PC-9 (cell line): ENCODE measurements around the gene PLXDC2. TPM values are rescaled to one million over a fixed set of nuclear protein-coding genes. Genes with fewer than 3 reads are reported as not detected.

Experiments used
- BruUV-seq: library from RNA; stranded (reverse); fragments of 400-500 nt; replicated peaks from 2 replicates; lab custom pipeline; 2021; lab: Mats Ljungman, UMichigan
- CTCF ChIA-PET: fragments of 300-600 bp; sonication (Branson Sonifier 250); formaldehyde crosslinking; loops from one replicate; lab custom pipeline; 2022; ENCODE audit warnings: antibody characterized with exemption; lab: Charles Lee
- POLR2A ChIA-PET: fragments of 300-600 bp; sonication (Branson Sonifier 250); formaldehyde crosslinking; loops from one replicate; lab custom pipeline; 2022; ENCODE audit warnings: antibody characterized with exemption; ENCODE audit not compliant: unreplicated experiment; lab: Charles Lee
- DNase-seq, 2 experiments: peaks; one replicate each; pipeline versions ENCODE4 v3.0.0 to v3.0.0-alpha.2; 2015 to 2022; ENCODE audit warnings: mixed read lengths in 1 of 2
- H2AFZ ChIP-seq: fragments of 200-600 bp; sonication (generic); 2 replicates; pipeline ENCODE4 v1.8.1; 2017; ENCODE audit warnings: antibody characterized with exemption
- H3F3A ChIP-seq: fragments of 200-600 bp; sonication (generic); 2 replicates; pipeline ENCODE4 v1.8.1; 2017; ENCODE audit warnings: antibody characterized with exemption, mild to moderate bottlenecking, low read depth; ENCODE audit not compliant: insufficient read depth
- H3K27ac ChIP-seq: fragments of 200-600 bp; sonication (generic); 2 replicates; pipeline ENCODE4 v1.6.1; 2016; ENCODE audit warnings: mixed run types
- H3K27me3 ChIP-seq: fragments of 200-600 bp; sonication (generic); 2 replicates; pipeline ENCODE4 v1.6.1; 2016; ENCODE audit warnings: low read depth, mixed run types; ENCODE audit not compliant: insufficient read depth
- H3K36me3 ChIP-seq: fragments of 200-600 bp; sonication (generic); 2 replicates; pipeline ENCODE4 v1.6.1; 2016; ENCODE audit warnings: low read depth, mixed run types
- H3K4me1 ChIP-seq: fragments of 200-600 bp; sonication (generic); replicated peaks from 2 replicates; pipeline ENCODE4 v1.6.1; 2016; ENCODE audit warnings: mixed run types; ENCODE audit not compliant: insufficient read depth
- H3K4me2 ChIP-seq: fragments of 200-600 bp; sonication (generic); 2 replicates; pipeline ENCODE4 v1.6.1; 2017; ENCODE audit warnings: mixed run types
- H3K4me3 ChIP-seq: fragments of 200-600 bp; sonication (generic); 2 replicates; pipeline ENCODE4 v1.6.1; 2016; ENCODE audit warnings: mixed run types
- H3K79me2 ChIP-seq: fragments of 200-600 bp; sonication (generic); 2 replicates; pipeline ENCODE4 v1.6.1; 2017; ENCODE audit warnings: low read depth, mixed run types
- H3K9me2 ChIP-seq: fragments of 200-600 bp; sonication (generic); 2 replicates; pipeline ENCODE4 v1.8.1; 2017; ENCODE audit warnings: mild to moderate bottlenecking; ENCODE audit not compliant: insufficient read depth
- H3K9me3 ChIP-seq: fragments of 200-600 bp; sonication (generic); 2 replicates; pipeline ENCODE4 v1.8.1; 2016; ENCODE audit warnings: low read depth; ENCODE audit not compliant: insufficient read depth
- H4K20me1 ChIP-seq: fragments of 200-600 bp; sonication (generic); 2 replicates; pipeline ENCODE4 v1.8.1; 2017; ENCODE audit not compliant: insufficient read depth
- CTCF ChIP-seq: fragments of 200-600 bp; sonication (generic); conservative IDR thresholded peaks from 2 replicates; pipeline ENCODE4 v1.6.1; 2017; ENCODE audit warnings: mixed run types, antibody characterized with exemption, mild to moderate bottlenecking, moderate library complexity
- EZH2 ChIP-seq: fragments of 200-600 bp; sonication (generic); IDR thresholded peaks from 2 replicates; pipeline ENCODE4 v1.8.0; 2017; ENCODE audit warnings: antibody characterized with exemption, low read depth
- intact Hi-C: fragments of 100-400 bp; cut with micrococcal nuclease; formaldehyde crosslinking; loops from one replicate; pipeline ENCODE4 v1.10.0; 2022; ENCODE audit not compliant: unreplicated experiment
- total RNA-seq: library from RNA; stranded (reverse); gene quantifications from 2 replicates; pipeline ENCODE4 v1.2.3, GENCODE V29; 2021

Gene PLXDC2
- total RNA-seq, 1 experiment from 2014 or later = not detected

GRCh38 chr10:20091698-20092097, 275.5 kb downstream of the PLXDC2 start:
- Histone ChIP-seq H3K4me3 (no peak overlapping the region), H3K79me2 (no peaks in the 10 kb centered on the region), H3K4me2 (no peak overlapping the region), H3K27ac (no peak overlapping the region), H4K20me1 (no peaks in the 10 kb centered on the region), H3K9me3 (no peaks in the 10 kb centered on the region), H3K36me3 (no peaks in the 10 kb centered on the region), H3K4me1 (no peaks in the 10 kb centered on the region), H3K9me2 (no peaks in the 10 kb centered on the region), H3F3A (no peaks in the 10 kb centered on the region), H3K27me3 (no peaks in the 10 kb centered on the region), H2AFZ (no peak overlapping the region)
- ChIA-PET CTCF (no interaction called here), POLR2A (no interaction called here)
- TF ChIP-seq CTCF = no peak
- no peak for TF ChIP-seq EZH2
- DNase-seq = no peak
- no TSS peak for BruUV-seq
- intact Hi-C loops = no loop called here

- DNase-seq = no peak
- H3F3A ChIP-seq = no peaks in the 10 kb centered on the region
- H2AFZ ChIP-seq = no peak overlapping the region
- BruUV-seq = no TSS peak
- ChIA-PET POLR2A (no interaction called here), CTCF (no interaction called here)
- no peak overlapping the region for H3K4me2 ChIP-seq
- H3K79me2 ChIP-seq = no peaks in the 10 kb centered on the region
- intact Hi-C loops = no loop called here
- H3K27me3 ChIP-seq = peaks cover 8% of the 10 kb centered on the region; the same call in 1 of the 2 replicates
- H4K20me1 ChIP-seq = no peaks in the 10 kb centered on the region
- no peaks in the 10 kb centered on the region for H3K36me3 ChIP-seq
- H3K9me3 ChIP-seq = no peaks in the 10 kb centered on the region
- no peak for TF ChIP-seq CTCF
- TF ChIP-seq EZH2 = no peak
- no peak overlapping the region for H3K4me3 ChIP-seq
- H3K9me2 ChIP-seq = no peaks in the 10 kb centered on the region
- no peaks in the 10 kb centered on the region for H3K4me1 ChIP-seq
- H3K27ac ChIP-seq = no peak overlapping the region
Measured at GRCh38 chr10:20093600-20093999, 277.4 kb downstream of the PLXDC2 start.

GRCh38 chr10:20094226-20094976, 278.2 kb downstream of the PLXDC2 start:
- BruUV-seq = no TSS peak
- TF ChIP-seq CTCF (no peak), EZH2 (no peak)
- Histone ChIP-seq H3K9me3 (no peaks in the 10 kb centered on the region), H3K4me1 (no peaks in the 10 kb centered on the region), H3K27ac (no peak overlapping the region), H3K4me3 (no peak overlapping the region), H3F3A (no peaks in the 10 kb centered on the region), H3K27me3 (peaks cover 8% of the 10 kb centered on the region; the same call in 1 of the 2 replicates), H3K79me2 (no peaks in the 10 kb centered on the region), H3K4me2 (no peak overlapping the region), H4K20me1 (no peaks in the 10 kb centered on the region), H2AFZ (no peak overlapping the region), H3K36me3 (no peaks in the 10 kb centered on the region), H3K9me2 (no peaks in the 10 kb centered on the region)
- CTCF ChIA-PET = no interaction called here
- intact Hi-C loops = no loop called here
- POLR2A ChIA-PET = no interaction called here
- no peak for DNase-seq
